A549 treated with CORT108297 at 1 μM for 4 hours (cell line): ENCODE measurements around the gene OR10H5. TPM values are rescaled to one million over a fixed set of nuclear protein-coding genes. Genes with fewer than 3 reads are reported as not detected.

Experiments used
- total RNA-seq: library from RNA; stranded (reverse); fragments of 200-300 nt; extraction: Qiagen RNA extraction; gene quantifications from 5 replicates; pipeline ENCODE4 v1.2.3, GENCODE V29; 2022

The OR10H5 gene, protein sequence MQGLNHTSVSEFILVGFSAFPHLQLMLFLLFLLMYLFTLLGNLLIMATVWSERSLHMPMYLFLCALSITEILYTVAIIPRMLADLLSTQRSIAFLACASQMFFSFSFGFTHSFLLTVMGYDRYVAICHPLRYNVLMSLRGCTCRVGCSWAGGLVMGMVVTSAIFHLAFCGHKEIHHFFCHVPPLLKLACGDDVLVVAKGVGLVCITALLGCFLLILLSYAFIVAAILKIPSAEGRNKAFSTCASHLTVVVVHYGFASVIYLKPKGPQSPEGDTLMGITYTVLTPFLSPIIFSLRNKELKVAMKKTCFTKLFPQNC
- total RNA-seq: not detected in 5 replicates

DNA sequence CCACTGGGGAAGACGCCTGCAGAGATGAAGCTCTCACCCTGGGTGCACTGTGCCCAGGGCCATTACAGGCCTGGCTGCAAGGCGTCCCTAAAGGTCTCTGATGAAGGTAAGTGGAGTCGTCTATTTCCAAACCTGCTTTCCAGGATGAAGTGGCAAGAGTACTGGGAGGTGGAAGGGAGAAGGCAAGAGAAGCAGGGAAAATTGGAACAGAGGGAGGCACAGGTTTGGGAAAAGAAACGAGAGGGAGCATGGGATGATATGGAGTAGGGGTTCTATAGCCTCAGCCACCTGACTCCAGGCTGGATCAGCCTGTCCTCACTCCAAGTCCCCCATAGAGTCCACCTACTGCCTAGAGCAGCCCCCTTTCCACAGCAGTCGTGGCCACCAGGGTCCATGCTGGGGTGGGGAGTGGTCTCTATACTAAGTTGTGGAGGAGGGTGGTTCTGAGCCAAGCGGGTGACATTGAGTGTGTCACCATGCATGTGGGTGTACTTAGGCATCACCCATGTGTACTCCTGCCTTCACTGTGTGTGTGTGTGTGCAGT is at the start of gene OR10H5:
OR10H5 (plus strand) TSS at position 51 of the 545 bp plus-strand sequence. CDS start 6,388 bp downstream, outside the sequence.

DNA sequence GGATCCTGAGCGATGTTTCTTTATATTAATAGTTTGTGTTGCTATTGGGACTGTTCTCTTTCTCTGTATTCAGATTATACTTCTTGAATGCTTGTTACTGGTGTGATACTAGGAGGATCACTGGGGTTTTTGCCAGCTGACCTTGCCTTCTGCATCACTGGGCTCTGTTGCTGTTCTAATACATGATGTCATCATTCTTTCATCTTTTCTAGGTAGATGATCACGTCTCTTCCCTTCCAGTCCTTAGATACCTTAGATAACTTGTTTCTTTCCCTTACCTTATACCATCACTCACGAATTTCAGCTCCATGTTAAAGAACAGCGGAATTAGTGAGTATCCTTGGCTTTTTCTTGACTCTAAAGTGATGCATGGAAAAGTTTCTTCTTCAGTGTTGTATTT is 49.7 kb upstream of the OR10H5 start, which contains the start of gene OR10H3:
OR10H3 (plus strand) TSS at position 264 of the 400 bp plus-strand sequence. CDS start 3,408 bp downstream, outside the sequence.

DNA sequence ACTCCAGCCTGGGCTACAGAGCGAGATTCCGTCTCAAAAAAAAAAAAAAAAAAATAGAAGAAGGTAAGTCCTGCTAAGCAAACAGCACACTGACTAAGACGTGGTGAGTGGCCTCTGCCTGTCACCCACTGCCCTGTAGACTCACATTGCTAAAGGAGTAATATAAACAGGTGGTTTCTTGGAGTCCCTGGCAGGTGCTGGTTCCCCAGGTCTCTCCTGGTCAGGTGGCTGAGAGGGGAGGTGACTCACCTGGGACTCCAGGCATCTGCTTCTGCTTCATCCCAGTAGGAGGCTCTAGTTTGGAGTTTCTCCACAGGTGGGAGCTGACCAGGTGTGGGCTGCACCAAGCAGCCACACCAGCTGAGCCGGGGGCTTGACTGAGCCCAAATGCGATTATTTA is 27.8 kb downstream of the OR10H5 start, which contains the start of gene OR10H1:
OR10H1 (minus strand) TSS at position 359 of the 400 bp plus-strand sequence. CDS start 7,627 bp downstream, outside the sequence.

Other genes with a start within 250 kb of the OR10H5 start
- not detected in 5 replicates for gene CYP4F8, start 172.4 kb upstream of the OR10H5 start, total RNA-seq
- gene CYP4F3, start 146.8 kb upstream of the OR10H5 start, total RNA-seq: 1.8 to 3.0 TPM (median 2.3 TPM) in 5 replicates
- gene CYP4F12, start 114.6 kb upstream of the OR10H5 start, total RNA-seq: 1.4 to 2.0 TPM (median 1.7 TPM) in 5 replicates
- not detected in 5 replicates for gene OR10H2, start 59.6 kb upstream of the OR10H5 start, total RNA-seq
- not detected in 5 replicates for gene OR10H3, start 49.7 kb upstream of the OR10H5 start, total RNA-seq
- gene OR10H1, start 28.0 kb downstream of the OR10H5 start, total RNA-seq: not detected in 5 replicates
- 0.05 to 0.25 TPM (median 0.18 TPM) in 5 replicates for gene CYP4F2, start 110.4 kb downstream of the OR10H5 start, total RNA-seq
- gene CYP4F11, start 146.9 kb downstream of the OR10H5 start, total RNA-seq: 5.5 to 6.8 TPM (median 6.2 TPM) in 5 replicates
- not detected in 5 replicates for gene OR10H4, start 161.3 kb downstream of the OR10H5 start, total RNA-seq